OCI-LY7 (cell line): ENCODE results near the gene IQUB. TPM values are rescaled to one million over a fixed set of nuclear protein-coding genes. Genes with fewer than 3 reads are reported as not detected.

Source experiments
- BruUV-seq: library from RNA; stranded (reverse); fragments of 400-500 nt; replicated peaks from 2 replicates; lab custom pipeline; 2021; lab: Mats Ljungman, UMichigan
- CTCF ChIA-PET: fragments of 300-600 bp; sonication (Branson Sonifier 250); formaldehyde crosslinking; loops from one replicate; lab custom pipeline; 2022; ENCODE audit warnings: antibody characterized with exemption; ENCODE audit not compliant: unreplicated experiment; lab: Charles Lee
- POLR2A ChIA-PET: fragments of 300-600 bp; sonication (Branson Sonifier 250); formaldehyde crosslinking; loops from one replicate; lab custom pipeline; 2022; ENCODE audit warnings: antibody characterized with exemption; lab: Charles Lee
- DNase-seq: peaks from one replicate; pipeline ENCODE4 v3.0.0-alpha.2; 2015; ENCODE audit warnings: low spot score
- H2AFZ ChIP-seq: fragments of 200-600 bp; sonication (generic), shearing (Covaris generic); 2 replicates; pipeline ENCODE4 v1.6.1; 2014; ENCODE audit warnings: mild to moderate bottlenecking, antibody characterized with exemption, low read length, moderate library complexity
- H3K27ac ChIP-seq: fragments of 200-600 bp; sonication (generic); 2 replicates; pipeline ENCODE4 v1.5.1; 2014; ENCODE audit warnings: mixed run types, low read depth, mild to moderate bottlenecking, moderate library complexity, low read length, inconsistent platforms; ENCODE audit not compliant: poor library complexity, severe bottlenecking
- H3K36me3 ChIP-seq: fragments of 200-600 bp; sonication (generic); 2 replicates; pipeline ENCODE4 v1.6.1; 2014; ENCODE audit warnings: mild to moderate bottlenecking, antibody characterized with exemption, low read length, moderate library complexity, mixed read lengths; ENCODE audit not compliant: insufficient read depth
- H3K4me1 ChIP-seq: fragments of 200-600 bp; sonication (generic); 2 replicates; pipeline ENCODE4 v1.5.1; 2014; ENCODE audit warnings: mild to moderate bottlenecking, low read length; ENCODE audit not compliant: insufficient read depth, poor library complexity, severe bottlenecking
- H3K4me2 ChIP-seq: fragments of 200-600 bp; sonication (generic); 2 replicates; pipeline ENCODE4 v1.6.1; 2014; ENCODE audit warnings: mild to moderate bottlenecking, low read length
- H3K4me3 ChIP-seq: fragments of 200-600 bp; sonication (generic); 2 replicates; pipeline ENCODE4 v1.5.1; 2014; ENCODE audit warnings: mild to moderate bottlenecking, low read depth, low read length; ENCODE audit not compliant: poor library complexity, severe bottlenecking
- H3K79me2 ChIP-seq: fragments of 200-600 bp; sonication (generic); 2 replicates; pipeline ENCODE4 v1.6.1; 2016; ENCODE audit warnings: low read depth, mild to moderate bottlenecking, low read length, moderate library complexity, mixed read lengths; ENCODE audit not compliant: insufficient read depth
- H3K9me2 ChIP-seq: fragments of 200-600 bp; sonication (generic); 2 replicates; pipeline ENCODE4 v1.6.1; 2016; ENCODE audit warnings: mild to moderate bottlenecking, low read length, mixed read lengths; ENCODE audit not compliant: insufficient read depth
- H3K9me3 ChIP-seq: fragments of 200-600 bp; sonication (generic); 2 replicates; pipeline ENCODE4 v1.6.1; 2014; ENCODE audit warnings: mild to moderate bottlenecking, mixed run types, low read length, mixed read lengths
- H4K20me1 ChIP-seq: fragments of 200-600 bp; sonication (generic); 2 replicates; pipeline ENCODE4 v1.6.1; 2014; ENCODE audit warnings: mild to moderate bottlenecking, antibody characterized with exemption, low read length, moderate library complexity, mixed read lengths; ENCODE audit not compliant: insufficient read depth
- EZH2phosphoT487 ChIP-seq: fragments of 200-600 bp; sonication (generic); IDR thresholded peaks from 2 replicates; pipeline ENCODE4 v1.6.1; 2018; ENCODE audit warnings: low read depth, borderline replicate concordance, mild to moderate bottlenecking, mixed run types, antibody characterized with exemption, low read length, moderate library complexity, mixed read lengths
- intact Hi-C: fragments of 100-400 bp; cut with micrococcal nuclease; formaldehyde crosslinking; loops from one replicate; pipeline ENCODE4 v1.10.0; 2022; ENCODE audit not compliant: unreplicated experiment
- total RNA-seq, 2 experiments: library from RNA; depleted of rRNA in 1 of 2; stranded (reverse); fragments of >200 nt in 1 of 2; shearing (Covaris generic) in 1 of 2; gene quantifications; 2 replicates each; pipeline ENCODE4 v1.2.3, GENCODE V29; 2014 to 2022
- TF ChIP-seq, protein P1 (sequence below): fragments of 200-600 bp; sonication (generic); conservative IDR thresholded peaks from 2 replicates; pipeline ENCODE4 v1.5.1; 2014; ENCODE audit warnings: mild to moderate bottlenecking, antibody characterized with exemption, low read length, moderate library complexity, mixed read lengths

Gene IQUB
- total RNA-seq, 2 experiments from 2014 or later, result 0.09 to 0.32 TPM

DNA sequence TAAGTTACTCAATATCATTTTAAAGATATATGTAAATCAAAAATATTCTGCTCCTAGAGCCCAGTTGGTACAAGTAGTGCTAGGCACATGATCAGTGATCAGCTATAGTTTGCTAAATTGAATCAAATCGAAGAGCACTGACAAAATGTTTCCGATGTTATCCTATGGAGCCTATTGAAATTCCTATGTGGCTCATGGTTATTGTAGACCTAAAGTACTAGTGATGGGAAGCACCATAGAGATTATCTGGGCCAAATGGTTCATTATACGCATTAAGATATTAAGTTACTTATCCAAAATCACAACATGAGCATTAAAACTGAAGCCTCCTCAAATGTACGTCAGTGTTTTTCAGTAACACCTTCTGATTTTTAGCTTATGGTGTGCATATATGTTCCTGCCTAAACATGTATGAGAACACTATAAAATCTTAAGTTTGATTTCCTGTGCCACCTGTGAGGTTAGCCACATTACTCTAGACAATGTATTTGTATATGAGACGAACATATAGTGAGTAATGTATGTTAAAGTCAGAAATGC lies 103.2 kb downstream of the IQUB start:
- H3K4me3 ChIP-seq, result no peak overlapping the region
- TF ChIP-seq, protein P1, sequence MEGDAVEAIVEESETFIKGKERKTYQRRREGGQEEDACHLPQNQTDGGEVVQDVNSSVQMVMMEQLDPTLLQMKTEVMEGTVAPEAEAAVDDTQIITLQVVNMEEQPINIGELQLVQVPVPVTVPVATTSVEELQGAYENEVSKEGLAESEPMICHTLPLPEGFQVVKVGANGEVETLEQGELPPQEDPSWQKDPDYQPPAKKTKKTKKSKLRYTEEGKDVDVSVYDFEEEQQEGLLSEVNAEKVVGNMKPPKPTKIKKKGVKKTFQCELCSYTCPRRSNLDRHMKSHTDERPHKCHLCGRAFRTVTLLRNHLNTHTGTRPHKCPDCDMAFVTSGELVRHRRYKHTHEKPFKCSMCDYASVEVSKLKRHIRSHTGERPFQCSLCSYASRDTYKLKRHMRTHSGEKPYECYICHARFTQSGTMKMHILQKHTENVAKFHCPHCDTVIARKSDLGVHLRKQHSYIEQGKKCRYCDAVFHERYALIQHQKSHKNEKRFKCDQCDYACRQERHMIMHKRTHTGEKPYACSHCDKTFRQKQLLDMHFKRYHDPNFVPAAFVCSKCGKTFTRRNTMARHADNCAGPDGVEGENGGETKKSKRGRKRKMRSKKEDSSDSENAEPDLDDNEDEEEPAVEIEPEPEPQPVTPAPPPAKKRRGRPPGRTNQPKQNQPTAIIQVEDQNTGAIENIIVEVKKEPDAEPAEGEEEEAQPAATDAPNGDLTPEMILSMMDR, result no peak
- TF ChIP-seq EZH2phosphoT487, result no peak
- H3K27ac ChIP-seq, result no peak overlapping the region
- H3K4me1 ChIP-seq, result no peaks in the 10 kb centered on the region
- no peaks in the 10 kb centered on the region for H3K9me2 ChIP-seq
- H3K79me2 ChIP-seq, result no peaks in the 10 kb centered on the region
- no peaks in the 10 kb centered on the region for H4K20me1 ChIP-seq
- H3K4me2 ChIP-seq, result no peak overlapping the region
- H2AFZ ChIP-seq, result no peak overlapping the region
- BruUV-seq, result no TSS peak
- intact Hi-C loops, result no loop called here
- POLR2A ChIA-PET, result no interaction called here
- CTCF ChIA-PET, result no interaction called here
- no peaks in the 10 kb centered on the region for H3K36me3 ChIP-seq
- no peak for DNase-seq
- H3K9me3 ChIP-seq, result no peaks in the 10 kb centered on the region

DNA sequence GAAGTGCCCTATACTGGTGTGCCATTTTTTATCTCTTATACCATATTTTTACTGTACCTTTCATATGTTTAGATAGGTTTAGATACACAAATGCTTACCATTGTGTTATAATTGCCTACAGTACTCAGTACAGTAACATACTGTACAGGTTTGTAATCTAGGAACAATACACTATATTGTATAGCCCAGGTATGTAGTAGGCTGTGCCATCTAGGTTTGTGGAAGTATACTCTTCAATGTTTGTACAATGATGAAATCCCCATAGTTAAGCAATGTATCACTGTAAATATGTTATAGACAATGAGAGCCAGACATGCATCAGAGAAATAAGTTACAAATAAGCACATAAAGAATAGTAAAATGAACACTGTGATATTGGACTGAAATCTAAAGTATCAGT lies 109.1 kb downstream of the IQUB start:
- Histone ChIP-seq H3K4me1 (no peaks in the 10 kb centered on the region), H3K4me3 (no peak overlapping the region), H3K9me3 (no peaks in the 10 kb centered on the region), H3K36me3 (no peaks in the 10 kb centered on the region), H4K20me1 (no peaks in the 10 kb centered on the region), H3K27ac (no peak overlapping the region), H2AFZ (no peak overlapping the region), H3K79me2 (no peaks in the 10 kb centered on the region), H3K9me2 (no peaks in the 10 kb centered on the region), H3K4me2 (no peak overlapping the region)
- BruUV-seq, result no TSS peak
- DNase-seq, result no peak
- CTCF ChIA-PET, result no interaction called here
- POLR2A ChIA-PET, result interaction anchor here (0.6 to 1.2 kb wide), 3 partner anchors 12 to 174 kb away, joined by 3 to 4 read pairs (median 4); no protein-coding TSS in a partner anchor
- TF ChIP-seq, protein P1, result no peak
- TF ChIP-seq EZH2phosphoT487, result no peak
- intact Hi-C loops, result no loop called here

DNA sequence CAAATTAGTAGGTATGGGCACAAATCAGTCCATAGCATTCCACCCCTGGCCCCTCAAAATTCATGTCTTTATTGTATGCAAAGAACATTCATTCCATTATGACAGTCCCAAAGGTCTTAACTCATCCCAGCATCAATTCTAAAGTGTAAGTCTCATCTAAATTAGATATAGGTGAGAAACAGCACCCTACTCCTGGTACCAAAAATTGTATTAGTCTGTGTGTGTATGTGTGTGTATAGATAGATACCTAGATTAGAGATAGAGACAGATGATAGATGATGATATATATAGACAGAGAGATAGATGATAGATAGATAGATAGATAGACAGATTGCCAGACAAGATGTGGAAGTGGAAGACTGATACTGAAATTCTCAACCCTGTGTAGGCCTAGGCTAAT lies 109.9 kb downstream of the IQUB start:
- no peak for TF ChIP-seq EZH2phosphoT487
- TF ChIP-seq, protein P1, result no peak
- H3K27ac ChIP-seq, result no peak overlapping the region
- no TSS peak for BruUV-seq
- intact Hi-C loops, result no loop called here
- ChIA-PET CTCF (no interaction called here), POLR2A (interaction anchor here (0.6 to 1.2 kb wide), 2 partner anchors 19 to 175 kb away, joined by 3 to 4 read pairs; no protein-coding TSS in a partner anchor)
- no peak overlapping the region for H3K4me3 ChIP-seq
- H4K20me1 ChIP-seq, result no peaks in the 10 kb centered on the region
- no peak for DNase-seq
- H3K4me2 ChIP-seq, result no peak overlapping the region
- no peaks in the 10 kb centered on the region for H3K9me2 ChIP-seq
- no peak overlapping the region for H2AFZ ChIP-seq
- H3K4me1 ChIP-seq, result no peaks in the 10 kb centered on the region
- H3K36me3 ChIP-seq, result no peaks in the 10 kb centered on the region
- no peaks in the 10 kb centered on the region for H3K79me2 ChIP-seq
- no peaks in the 10 kb centered on the region for H3K9me3 ChIP-seq
